Measurements from ENCODE around the gene GEMIN5.
"Not testable (repeated sequence)": the region's sequence is repeated elsewhere in the genome, so short reads cannot be mapped to it uniquely, and the experiment has no call there.

GEMIN5 gene

DNA sequence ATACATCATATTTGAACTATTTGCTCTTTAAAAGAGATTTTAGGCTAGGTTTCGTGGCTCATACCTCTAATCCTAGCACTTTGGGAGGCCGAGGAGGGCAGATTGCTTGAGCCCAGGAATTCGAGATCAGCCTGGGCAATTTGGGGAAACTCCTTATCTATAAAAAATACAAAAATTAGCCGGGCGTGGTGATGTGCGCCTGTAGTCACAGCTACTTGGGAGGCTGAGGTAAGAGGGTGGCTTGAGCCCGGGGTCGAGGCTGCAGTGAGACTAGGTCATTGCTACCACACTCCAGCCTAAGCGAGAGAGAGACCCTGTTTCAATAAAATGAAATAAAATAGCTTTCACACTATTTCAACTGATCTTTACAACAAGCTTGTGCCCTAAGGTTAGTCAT is 2.4 kb upstream of the GEMIN5 start:
- no peak for DNase-seq

GRCh38 chr5:154939387-154939786 is 1.4 kb upstream of the GEMIN5 start:
- DNase-seq, result not testable (repeated sequence)

GRCh38 chr5:154937186-154937717 is 759 bp downstream of the GEMIN5 start:
- no peak for DNase-seq

DNA sequence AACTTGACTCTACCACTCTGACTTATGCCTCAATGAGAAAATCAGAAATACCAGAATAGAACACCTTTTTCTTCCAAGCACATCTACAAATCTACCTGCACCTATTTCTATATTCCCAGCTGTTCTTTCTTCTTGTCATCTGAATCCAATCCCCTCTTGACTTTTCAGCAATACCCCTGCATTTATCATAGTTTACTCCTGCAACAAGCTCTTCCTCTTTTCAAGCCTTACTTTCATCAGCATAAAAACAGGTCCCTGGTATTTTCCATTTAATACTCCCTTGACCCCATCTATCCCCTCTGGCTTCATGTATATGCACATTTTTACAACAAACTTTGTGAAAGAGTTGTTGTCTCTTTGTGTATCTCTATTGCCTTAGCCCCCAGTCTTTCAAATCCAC is 3.1 kb downstream of the GEMIN5 start:
- DNase-seq, result no peak

DNA sequence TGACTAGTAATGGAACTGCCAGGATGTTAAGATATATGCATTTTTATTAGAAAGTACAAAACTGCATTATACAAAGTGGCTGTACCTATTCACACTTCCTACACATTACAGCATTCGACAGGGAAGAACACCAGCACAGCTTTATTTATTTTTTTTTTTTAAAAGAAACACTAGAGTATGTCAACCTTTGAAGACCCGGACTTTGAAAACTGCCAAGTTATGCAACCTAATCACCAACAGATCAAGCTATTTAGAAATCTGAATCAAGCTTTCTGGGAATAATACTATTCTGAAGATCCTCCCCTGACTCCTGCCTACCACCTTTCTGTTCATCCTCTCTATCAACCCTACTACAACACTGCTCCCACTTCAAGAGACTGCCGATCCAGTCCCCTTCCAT is 4.5 kb downstream of the GEMIN5 start:
- no peak for DNase-seq

GRCh38 chr5:154923441-154924430 is 14.3 kb downstream of the GEMIN5 start:
- DNase-seq, result no peak

DNA sequence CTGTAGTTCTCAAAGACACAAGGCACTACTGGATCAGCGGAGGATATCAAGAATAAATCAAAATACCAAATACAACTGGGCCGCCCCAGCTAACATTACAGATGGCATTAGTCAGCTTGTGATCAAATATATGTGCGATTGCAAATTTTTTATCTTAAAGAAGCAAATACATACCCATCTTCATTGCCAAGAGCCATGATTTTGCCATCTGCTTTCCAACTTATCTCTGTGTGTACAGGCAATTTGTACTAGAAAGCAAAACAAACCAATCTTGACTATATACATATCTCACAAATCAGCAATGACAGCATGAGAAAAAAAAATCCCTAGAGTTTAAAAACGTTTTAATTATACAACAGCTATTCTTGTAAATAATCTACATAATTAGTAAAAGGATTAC is 20.3 kb downstream of the GEMIN5 start:
- no peak for DNase-seq

- DNase-seq, result no peak
Measured at GRCh38 chr5:154916874-154917273, 21.1 kb downstream of the GEMIN5 start.

DNA sequence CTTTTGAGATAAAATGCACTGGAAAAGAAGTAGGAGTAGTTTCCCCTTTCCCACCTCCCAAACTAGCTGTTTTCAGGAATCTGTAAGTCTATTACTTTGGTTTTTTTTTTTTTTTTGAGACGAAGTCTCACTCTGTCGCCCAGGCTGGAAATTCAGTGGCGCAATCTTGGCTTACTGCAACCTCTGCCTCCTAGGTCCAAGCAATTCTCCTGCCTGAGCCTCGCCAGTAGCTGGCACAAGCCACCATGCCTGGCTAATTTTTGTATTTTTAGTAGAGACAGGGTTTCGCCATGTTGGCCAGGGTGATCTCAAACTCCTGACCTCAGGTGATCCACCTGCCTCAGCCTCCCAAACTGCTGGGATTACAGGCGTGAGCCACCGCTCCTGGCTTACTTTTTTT is 32.4 kb downstream of the GEMIN5 start:
- DNase-seq, result not testable (repeated sequence)

DNA sequence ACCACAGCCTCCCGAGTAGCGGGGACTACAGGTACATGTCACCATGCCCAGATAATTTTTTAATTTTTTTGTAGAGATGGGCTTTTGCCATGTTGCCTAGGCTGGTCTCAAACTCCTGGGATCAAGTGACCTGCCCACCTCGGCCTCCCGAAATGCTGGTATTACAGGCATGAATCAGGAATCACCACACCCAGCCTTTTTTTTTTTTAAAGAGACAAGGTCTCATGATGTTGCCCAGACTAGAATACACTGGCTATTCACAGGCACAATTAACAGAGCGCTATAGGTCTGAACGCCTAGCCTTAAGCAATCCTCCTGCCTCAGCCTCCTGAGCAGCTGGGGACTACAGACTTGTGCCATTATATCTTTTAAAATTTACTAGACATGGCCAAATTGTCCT is 36.1 kb downstream of the GEMIN5 start:
- no peak for DNase-seq

DNA sequence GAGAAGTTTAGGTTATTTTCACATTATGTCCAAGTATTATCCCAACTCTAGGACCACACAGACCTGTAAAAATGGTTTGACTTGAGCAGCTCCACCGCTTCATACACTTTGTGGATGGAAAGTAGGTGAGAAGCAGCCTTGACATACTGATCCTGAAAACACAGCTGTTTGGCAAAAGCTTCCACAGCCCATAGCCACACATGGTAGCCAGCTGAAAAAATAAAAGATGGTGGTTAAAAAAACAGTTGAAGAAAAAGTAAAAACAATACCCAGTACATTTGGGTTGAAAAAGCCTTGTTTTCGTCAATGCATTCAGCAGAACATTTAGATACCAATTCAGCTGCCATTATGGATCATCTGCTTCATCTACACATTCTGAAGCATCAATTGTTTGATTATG is 36.7 kb downstream of the GEMIN5 start:
- no peak for DNase-seq

DNA sequence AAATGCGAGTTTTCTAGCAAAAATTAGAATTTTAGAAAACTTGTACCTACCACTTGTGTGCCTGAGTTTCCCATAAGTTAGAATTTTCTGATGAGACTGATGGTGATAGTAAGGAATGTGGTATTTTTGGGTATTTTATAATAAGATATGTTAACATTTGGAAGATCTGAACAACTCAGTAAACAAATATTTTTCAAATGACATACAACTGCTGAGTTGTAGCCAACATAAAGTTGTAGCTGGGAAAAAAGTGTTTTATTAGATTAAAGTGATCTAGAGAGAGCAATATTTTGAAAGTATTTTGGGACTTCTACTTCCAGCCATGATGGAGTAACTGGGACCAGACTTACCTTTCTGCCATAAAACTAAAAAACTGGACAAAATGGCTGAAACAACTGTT is 37.9 kb downstream of the GEMIN5 start:
- DNase-seq, result no peak

DNA sequence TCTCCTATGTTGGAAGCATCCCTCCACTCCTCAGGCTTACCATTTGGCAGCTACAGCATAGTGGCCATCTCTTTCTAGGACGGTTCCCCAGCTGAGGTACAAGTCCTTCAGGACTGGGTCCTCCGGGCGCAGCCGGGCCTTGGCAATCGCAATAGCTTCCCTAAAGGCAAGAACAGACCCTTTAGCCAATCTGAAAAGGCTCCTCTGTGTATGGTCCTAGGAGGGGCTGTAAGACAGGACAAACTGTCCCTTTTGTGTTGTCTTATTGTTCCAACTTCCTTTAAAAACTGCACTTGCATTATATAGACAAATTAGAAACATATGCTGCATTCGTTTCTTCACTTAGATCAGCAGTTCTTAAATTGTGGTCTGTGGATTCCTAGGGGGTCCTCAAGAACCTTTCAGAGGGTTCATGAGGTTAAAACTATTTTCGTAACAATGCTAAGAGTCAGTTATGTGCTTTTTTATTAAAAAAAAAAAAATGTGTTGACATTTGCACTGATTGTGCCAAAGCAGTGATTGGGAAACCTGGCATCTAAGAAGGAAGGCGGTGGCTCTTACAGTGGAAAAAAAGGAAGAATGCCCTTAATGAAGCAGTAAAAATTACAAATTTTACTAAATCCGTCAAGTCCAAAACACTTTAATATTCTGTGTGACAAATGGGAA is 38.7 kb downstream of the GEMIN5 start:
- no peak for DNase-seq

- DNase-seq, result no peak
Measured at GRCh38 chr5:154898210-154898609, 39.8 kb downstream of the GEMIN5 start.

- DNase-seq, result no peak
Measured at GRCh38 chr5:154896562-154897165, 41.3 kb downstream of the GEMIN5 start.

GRCh38 chr5:154895606-154896561 is 42.1 kb downstream of the GEMIN5 start:
- no peak for DNase-seq

GRCh38 chr5:154893381-154893780 is 44.6 kb downstream of the GEMIN5 start:
- no peak for DNase-seq

DNA sequence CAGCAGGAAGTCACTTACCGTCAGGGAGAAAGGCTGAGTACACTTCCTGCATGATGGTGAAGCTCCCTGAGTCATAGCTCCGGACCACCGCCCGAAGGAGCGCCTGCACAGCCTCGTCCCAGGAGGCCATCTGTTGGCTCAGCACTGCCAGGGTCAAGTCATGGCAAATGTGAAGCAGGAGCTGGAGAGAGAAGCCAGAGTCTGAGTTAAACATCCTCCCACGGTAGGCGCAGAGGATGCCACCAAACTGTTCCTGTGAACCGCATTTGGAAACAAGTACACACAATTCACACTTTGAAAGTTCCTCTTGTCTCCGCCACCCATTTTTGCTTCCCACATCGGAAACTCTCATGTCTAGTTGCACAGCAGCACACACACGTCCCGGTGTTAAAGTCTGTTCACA is 45.6 kb downstream of the GEMIN5 start:
- DNase-seq, result no peak

DNA sequence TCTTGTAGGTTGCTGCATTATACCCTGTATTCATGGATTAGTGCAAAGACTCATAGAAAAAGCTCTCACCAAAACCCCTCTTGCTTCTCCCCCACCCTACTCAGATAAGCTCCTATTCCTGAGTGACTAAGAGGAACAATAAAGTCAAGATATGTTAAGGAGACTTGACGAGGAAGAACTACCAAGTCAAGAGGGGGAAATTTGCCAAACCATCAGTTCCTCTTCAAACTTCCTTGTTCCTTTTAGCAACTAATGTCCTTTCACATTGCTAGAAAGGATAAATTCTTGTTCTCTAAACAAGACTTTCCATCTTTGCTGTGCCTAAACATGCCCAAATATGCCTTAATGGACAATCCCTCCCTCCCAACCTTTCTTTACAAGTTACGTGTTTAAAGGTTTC is 52.6 kb downstream of the GEMIN5 start:
- no peak for DNase-seq

GRCh38 chr5:154884424-154884823 is 53.6 kb downstream of the GEMIN5 start:
- no peak for DNase-seq

DNA sequence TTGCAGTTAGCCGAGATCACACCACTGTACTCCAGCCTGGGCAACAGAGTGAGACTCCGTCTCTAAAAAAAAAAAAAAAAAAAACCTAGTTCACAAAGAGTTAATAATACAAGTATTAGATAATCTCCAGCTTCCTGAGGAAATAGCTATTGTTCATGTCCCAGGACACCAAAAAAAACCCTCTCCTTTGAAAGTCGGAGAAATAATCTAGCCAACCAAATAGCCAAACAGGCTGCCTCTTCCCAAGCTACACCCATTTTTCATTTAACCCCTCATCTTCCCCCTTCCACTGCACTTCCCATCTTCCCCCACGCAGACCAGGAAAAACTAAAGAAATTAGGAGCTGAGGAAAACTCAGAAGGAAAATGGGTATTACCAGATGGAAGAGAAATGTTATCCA is 56.0 kb downstream of the GEMIN5 start:
- no peak for DNase-seq

- DNase-seq, result no peak
Measured at GRCh38 chr5:154878642-154879335, 59.2 kb downstream of the GEMIN5 start.

Measured in NCI-H1048 (cell line).